GM18868 (cell line): ENCODE data around the gene DELE1.

Experiments used
- ATAC-seq: cut with Tn5 transposase; IDR thresholded peaks from one replicate; pipeline ENCODE4 v1.9.1; 2021; ENCODE audit warnings: mild to moderate bottlenecking, moderate library complexity; ENCODE audit not compliant: unreplicated experiment

Gene DELE1

GRCh38 chr5:141989720-141990119, 66.0 kb downstream of the DELE1 start:
- no peak for ATAC-seq
